Lower lobe of right lung (tissue), 2 donors: ENCODE results near the gene HYAL3. TPM values are rescaled to one million over a fixed set of nuclear protein-coding genes. Genes with fewer than 3 reads are reported as not detected.
A peak's percentile ranks its signal among the peaks of the same experiment; 100 is the strongest.

Experiments used
- ATAC-seq, 2 donors: fragments of 200-7000 bp; cut with Tn5 transposase; one replicate each; pipeline ENCODE4 v1.9.1; 2020 to 2022; ENCODE audit warnings: mild to moderate bottlenecking in 2 of 2, moderate library complexity in 2 of 2
- DNase-seq: peaks from one replicate; pipeline ENCODE4 v3.0.0-alpha.2; 2020
- H3K27ac ChIP-seq: fragments of 200-600 bp; one replicate; pipeline ENCODE4 v1.8.0; 2022
- H3K27me3 ChIP-seq: fragments of 200-600 bp; one replicate; pipeline ENCODE4 v1.8.0; 2022; ENCODE audit warnings: low read depth
- H3K36me3 ChIP-seq: fragments of 200-600 bp; one replicate; pipeline ENCODE4 v1.8.0; 2022; ENCODE audit warnings: mild to moderate bottlenecking
- H3K4me1 ChIP-seq: fragments of 200-600 bp; one replicate; pipeline ENCODE4 v1.8.0; 2022
- H3K4me3 ChIP-seq: fragments of 200-600 bp; one replicate; pipeline ENCODE4 v1.8.0; 2022; ENCODE audit warnings: mild to moderate bottlenecking
- H3K9me3 ChIP-seq: fragments of 200-600 bp; one replicate; pipeline ENCODE4 v1.8.0; 2022
- CTCF ChIP-seq: fragments of 200-600 bp; IDR thresholded peaks from one replicate; pipeline ENCODE4 v1.8.0; 2022; ENCODE audit warnings: antibody characterized with exemption, mild to moderate bottlenecking
- intact Hi-C: fragments of 100-400 bp; cut with DNase I; formaldehyde crosslinking; loops from one replicate; pipeline ENCODE4 v1.11.0; 2022
- total RNA-seq: library from RNA; stranded (reverse); fragmentation: NEBNext Ultra II Directional; extraction: Animal tissue kit (Norgen Biotek cat#: 25700); gene quantifications from one replicate; pipeline ENCODE4 v1.2.1, GENCODE V29; 2021
- donor health status: DM: no; HTN: yes; CAD: no; lungs with severe emphysema.

HYAL3 gene
- total RNA-seq, 1 donor from 2014 or later: 4.0 TPM

- Histone ChIP-seq H3K4me1 (peaks cover 64% of the 10 kb centered on the region), H3K9me3 (no peaks in the 10 kb centered on the region), H3K27me3 (no peaks in the 10 kb centered on the region), H3K36me3 (no peaks in the 10 kb centered on the region), H3K4me3 (peak overlapping the region; percentile 62), H3K27ac (peak overlapping the region; percentile 93)
- TF ChIP-seq CTCF: no peak
- ATAC-seq (no peak), DNase-seq (no peak)
- intact Hi-C loops: no loop called here
Observed at GRCh38 chr3:50266836-50267235, 32.4 kb downstream of the HYAL3 start.

GRCh38 chr3:50266017-50266416, 33.2 kb downstream of the HYAL3 start:
- no peak for ATAC-seq
- TF ChIP-seq CTCF: no peak
- H3K27ac ChIP-seq: peak overlapping the region; percentile 93
- DNase-seq: no peak
- no peaks in the 10 kb centered on the region for H3K27me3 ChIP-seq
- peak overlapping the region; percentile 62 for H3K4me3 ChIP-seq
- no peaks in the 10 kb centered on the region for H3K9me3 ChIP-seq
- no peaks in the 10 kb centered on the region for H3K36me3 ChIP-seq
- intact Hi-C loops: no loop called here
- peaks cover 65% of the 10 kb centered on the region for H3K4me1 ChIP-seq

GRCh38 chr3:50265571-50265970, 33.6 kb downstream of the HYAL3 start:
- Histone ChIP-seq H3K36me3 (no peaks in the 10 kb centered on the region), H3K4me3 (peak overlapping the region; percentile 62), H3K9me3 (no peaks in the 10 kb centered on the region), H3K27ac (peak overlapping the region; percentile 93), H3K27me3 (no peaks in the 10 kb centered on the region), H3K4me1 (peaks cover 70% of the 10 kb centered on the region)
- intact Hi-C loops: no loop called here
- DNase-seq (no peak), ATAC-seq (no peak)
- TF ChIP-seq CTCF: no peak

- no peaks in the 10 kb centered on the region for H3K9me3 ChIP-seq
- no peak for DNase-seq
- H3K4me1 ChIP-seq: peaks cover 69% of the 10 kb centered on the region
- peak; percentile 1 to 36 for ATAC-seq
- H3K4me3 ChIP-seq: peak overlapping the region; percentile 24
- intact Hi-C loops: no loop called here
- H3K27ac ChIP-seq: peak overlapping the region; percentile 93
- no peaks in the 10 kb centered on the region for H3K27me3 ChIP-seq
- no peaks in the 10 kb centered on the region for H3K36me3 ChIP-seq
- TF ChIP-seq CTCF: no peak
Observed at GRCh38 chr3:50264964-50265485, 34.2 kb downstream of the HYAL3 start.

GRCh38 chr3:50264383-50264963, 34.7 kb downstream of the HYAL3 start:
- Histone ChIP-seq H3K27me3 (no peaks in the 10 kb centered on the region), H3K9me3 (no peaks in the 10 kb centered on the region), H3K27ac (peak overlapping the region; percentile 93), H3K4me3 (peak overlapping the region; percentile 9), H3K36me3 (no peaks in the 10 kb centered on the region), H3K4me1 (peaks cover 69% of the 10 kb centered on the region)
- TF ChIP-seq CTCF: no peak
- DNase-seq: peak; percentile 86
- ATAC-seq: peak; percentile 68 to 75
- intact Hi-C loops: no loop called here
